ENCODE measurements around the gene HOXC11. TPM values are rescaled to one million over a fixed set of nuclear protein-coding genes. Genes with fewer than 3 reads are reported as not detected.
A peak's percentile ranks its signal among the peaks of the same experiment; 100 is the strongest.

Gene HOXC11
- total RNA-seq, 1 donor from 2014 or later = 1.7 TPM

DNA sequence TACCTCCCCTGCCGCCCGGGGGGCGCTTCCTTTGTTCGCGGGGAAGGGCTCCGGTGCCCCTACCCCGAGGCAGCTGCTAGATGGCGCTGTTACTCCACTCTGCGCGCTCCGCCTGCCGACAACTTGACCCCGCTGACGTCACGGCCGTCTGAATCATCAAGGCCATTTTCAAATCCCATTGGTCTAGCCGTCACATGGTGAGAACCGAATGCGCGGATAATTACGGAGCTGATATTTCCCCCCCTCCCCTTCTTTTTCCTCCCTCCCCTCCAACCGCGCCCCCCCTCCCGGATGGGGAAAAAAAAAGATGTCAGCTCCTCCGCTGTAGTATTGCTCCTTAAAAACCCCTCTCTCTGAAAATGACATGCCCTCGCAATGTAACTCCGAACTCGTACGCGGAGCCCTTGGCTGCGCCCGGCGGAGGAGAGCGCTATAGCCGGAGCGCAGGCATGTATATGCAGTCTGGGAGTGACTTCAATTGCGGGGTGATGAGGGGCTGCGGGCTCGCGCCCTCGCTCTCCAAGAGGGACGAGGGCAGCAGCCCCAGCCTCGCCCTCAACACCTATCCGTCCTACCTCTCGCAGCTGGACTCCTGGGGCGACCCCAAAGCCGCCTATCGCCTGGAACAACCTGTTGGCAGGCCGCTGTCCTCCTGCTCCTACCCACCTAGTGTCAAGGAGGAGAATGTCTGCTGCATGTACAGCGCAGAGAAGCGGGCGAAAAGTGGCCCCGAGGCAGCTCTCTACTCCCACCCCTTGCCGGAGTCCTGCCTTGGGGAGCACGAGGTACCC, 12.2 kb downstream of the HOXC11 start, which contains the start of gene HOXC10:
Gene HOXC10, plus strand, starts transcription at position 246 of the 791 bp plus-strand sequence. Its CDS starts 114 bp downstream, at position 360.
- DNase-seq (ENCODE audit: low spot score) = peak; percentile 94

DNA sequence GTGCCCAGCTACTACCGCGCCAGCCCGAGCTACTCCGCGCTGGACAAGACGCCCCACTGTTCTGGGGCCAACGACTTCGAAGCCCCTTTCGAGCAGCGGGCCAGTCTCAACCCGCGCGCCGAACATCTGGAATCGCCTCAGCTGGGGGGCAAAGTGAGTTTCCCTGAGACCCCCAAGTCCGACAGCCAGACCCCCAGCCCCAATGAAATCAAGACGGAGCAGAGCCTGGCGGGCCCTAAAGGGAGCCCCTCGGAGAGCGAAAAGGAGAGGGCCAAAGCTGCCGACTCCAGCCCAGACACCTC, 12.7 kb downstream of the HOXC11 start:
- no peak for DNase-seq (ENCODE audit: low spot score)

DNA sequence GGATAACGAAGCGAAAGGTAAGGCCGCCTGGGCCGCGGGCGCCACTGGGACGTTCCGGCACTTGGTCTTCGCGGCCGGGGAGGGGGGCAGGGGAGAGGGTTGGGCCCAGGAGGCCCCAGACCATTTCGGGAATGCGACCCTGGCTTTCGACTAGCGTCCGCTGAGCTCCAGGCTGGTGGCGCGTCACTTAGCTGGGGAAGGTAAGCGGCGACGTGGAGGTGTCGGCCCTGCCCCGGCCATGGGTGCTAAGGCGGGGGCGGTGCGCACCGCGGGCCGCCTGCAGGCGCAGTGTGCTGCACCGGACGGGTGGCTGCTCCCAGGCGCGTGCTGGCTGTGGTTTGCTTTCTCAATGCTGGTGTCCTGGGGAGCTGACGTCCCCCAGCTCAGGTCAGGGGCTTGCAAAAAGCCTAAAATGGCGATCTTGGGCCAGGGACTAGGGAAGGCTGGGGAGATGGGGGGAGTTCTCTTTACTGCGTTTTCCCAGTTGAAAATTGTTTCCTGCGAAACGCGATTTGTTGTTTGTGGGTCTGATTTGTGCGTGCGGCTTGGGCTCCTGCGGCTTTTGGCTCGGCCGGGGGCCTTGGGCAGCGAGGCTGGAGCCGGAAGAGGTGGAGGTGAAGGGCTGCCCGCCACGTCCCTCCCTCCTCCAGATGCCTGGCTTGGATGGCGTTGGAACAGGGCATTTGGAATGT, 13.2 kb downstream of the HOXC11 start:
- no peak for DNase-seq (ENCODE audit: low spot score)

GRCh38 chr12:53986686-53987483, 14.0 kb downstream of the HOXC11 start:
- DNase-seq (ENCODE audit: low spot score) = no peak

- DNase-seq (ENCODE audit: low spot score) = no peak
Measured at GRCh38 chr12:53987787-53988230, 14.9 kb downstream of the HOXC11 start.

DNA sequence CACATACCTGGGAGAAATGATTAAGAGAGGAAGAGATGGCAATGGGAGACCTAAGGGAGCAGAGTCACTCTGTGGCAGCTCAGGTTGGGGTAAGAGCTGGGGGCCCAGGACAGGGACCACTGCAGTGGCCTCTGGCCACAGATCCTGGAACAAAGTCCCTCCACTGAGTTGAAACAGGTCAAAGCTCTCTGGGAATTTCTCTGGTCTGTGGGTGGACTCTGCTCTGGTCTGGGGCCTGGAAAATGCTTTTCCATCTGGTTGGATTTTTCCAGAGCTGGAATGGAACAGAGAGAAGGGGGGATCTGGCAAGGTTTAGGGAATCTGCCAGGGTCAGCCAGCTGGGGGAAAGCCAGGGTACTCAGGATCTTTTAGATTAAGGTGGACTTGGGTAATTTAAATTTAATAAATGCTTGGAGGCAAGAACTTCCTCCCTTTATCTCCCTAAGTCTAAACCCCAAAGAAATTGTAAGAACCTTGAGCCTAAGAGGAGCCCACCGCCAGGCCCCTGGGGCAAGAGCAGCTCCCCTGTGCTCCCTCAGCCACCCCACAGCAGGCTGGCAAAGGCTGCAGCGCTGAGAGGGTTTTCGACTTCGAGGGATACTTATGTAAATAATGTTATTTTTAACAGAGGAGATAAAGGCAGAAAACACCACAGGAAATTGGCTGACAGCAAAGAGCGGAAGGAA, 15.8 kb downstream of the HOXC11 start:
- no peak for DNase-seq (ENCODE audit: low spot score)

- no peak for DNase-seq (ENCODE audit: low spot score)
Measured at GRCh38 chr12:53989227-53990113, 16.5 kb downstream of the HOXC11 start.

DNA sequence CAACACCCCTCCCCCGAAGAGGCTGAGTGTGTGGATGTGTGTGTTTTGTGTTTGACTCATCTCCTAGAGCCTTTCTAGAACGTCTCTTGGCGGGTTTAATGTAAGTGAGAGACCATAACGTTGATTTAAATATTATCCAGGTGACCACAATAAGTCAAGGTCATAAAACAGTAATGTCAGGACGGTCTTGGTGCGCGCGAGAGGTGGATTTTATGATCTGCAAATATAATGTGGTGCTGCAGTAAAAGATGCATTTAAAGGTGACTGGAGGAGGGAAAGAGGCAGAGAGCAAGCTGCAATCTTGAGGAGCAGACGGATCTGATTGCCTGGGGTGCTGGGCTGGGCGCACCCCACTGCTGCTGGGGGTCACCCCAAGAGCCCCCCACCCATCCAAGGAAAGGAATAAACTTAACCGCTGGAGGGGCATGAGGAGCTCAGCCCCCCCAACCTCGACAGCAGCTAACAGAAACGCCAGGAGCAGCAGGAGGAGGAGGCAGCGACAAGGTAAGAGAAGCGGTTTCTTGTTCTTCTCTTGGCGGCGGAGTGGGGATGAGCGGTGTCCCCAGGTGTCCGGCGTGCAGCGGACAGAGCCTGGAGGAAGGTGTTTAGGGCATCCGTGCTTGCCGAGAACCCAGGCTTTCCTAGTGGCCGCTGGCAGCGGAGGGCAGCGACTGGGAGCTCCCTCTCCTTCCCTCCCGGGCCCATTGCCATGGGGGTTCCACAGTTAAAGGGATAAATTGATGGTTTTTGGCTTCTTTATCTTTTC, 17.6 kb downstream of the HOXC11 start:
- no peak for DNase-seq (ENCODE audit: low spot score)

DNA sequence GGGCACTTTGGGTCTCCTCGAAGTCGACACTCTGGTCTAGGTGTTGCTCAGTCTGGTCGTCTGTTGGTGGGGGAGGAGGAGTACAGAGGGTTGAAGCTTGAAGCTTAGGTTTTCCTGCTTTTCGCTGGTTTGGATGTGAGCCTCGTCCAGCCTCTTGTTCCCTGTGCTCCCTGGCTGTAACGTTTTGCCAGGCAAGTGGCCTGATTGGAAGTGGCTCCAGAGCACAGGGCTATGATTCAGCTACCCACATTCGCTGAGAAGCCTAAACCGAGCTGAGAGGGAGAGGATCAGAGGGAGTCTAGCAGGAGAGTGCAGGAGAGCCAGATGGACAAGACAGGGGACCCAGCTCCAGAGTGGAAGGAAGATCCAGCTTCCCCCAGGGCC, 18.1 kb downstream of the HOXC11 start:
- DNase-seq (ENCODE audit: low spot score) = no peak

GRCh38 chr12:53992377-53992889, 19.5 kb downstream of the HOXC11 start:
- DNase-seq (ENCODE audit: low spot score) = no peak

DNA sequence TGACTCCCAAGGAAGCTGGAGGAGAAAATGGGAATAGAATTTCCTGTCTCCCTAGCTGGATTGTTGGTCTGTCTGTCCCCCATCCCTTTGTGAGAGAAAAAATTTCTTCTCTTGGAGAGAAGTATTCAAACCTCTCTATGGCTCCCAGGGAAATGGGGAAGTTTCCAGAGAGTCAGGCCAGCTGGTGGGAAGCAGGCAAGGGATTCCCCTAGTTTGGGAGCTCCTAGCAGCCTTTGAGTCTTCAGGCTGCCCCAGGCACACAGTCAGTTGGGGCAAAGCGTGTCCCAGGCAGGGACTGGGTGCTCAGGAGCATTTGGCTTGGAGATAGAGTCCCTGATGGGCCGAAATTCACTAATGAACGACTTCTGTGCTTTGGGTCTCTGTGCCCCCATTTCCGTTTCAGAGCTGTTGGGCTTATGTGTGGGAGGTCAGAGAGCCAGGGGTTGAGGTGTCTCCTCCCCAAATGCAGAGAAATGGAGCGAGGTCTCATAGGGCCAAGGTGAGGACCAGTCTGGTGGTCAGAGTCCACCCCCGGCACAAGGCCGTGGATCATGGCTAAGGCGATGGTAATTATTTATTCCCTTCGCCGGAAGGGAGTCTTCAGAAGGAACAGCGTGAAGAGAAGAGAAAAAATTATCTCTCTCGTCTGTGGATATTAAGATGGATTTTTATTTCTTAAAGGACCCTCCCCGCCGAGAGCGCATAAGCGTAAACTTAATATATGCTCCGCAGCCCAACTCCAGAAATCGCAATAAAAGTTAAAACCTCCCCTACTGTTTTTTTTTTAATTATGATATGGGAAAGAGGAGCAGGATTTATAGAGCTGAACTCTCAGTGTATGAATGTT, 20.5 kb downstream of the HOXC11 start:
- DNase-seq (ENCODE audit: low spot score) = no peak

DNA sequence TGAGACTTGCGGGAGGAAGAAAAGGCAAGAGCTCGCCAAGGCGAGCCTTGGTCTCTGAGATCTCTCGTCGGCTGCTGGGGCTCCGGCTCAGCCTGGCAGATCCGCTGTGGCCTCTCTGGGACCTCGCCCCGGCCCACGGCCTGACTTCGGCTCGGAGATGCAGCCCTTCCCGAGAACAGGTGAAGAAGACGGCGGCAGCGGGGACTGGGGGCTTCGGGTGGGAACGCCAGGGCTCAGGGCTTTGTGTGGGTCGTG, 21.0 kb downstream of the HOXC11 start:
- DNase-seq (ENCODE audit: low spot score) = no peak

DNA sequence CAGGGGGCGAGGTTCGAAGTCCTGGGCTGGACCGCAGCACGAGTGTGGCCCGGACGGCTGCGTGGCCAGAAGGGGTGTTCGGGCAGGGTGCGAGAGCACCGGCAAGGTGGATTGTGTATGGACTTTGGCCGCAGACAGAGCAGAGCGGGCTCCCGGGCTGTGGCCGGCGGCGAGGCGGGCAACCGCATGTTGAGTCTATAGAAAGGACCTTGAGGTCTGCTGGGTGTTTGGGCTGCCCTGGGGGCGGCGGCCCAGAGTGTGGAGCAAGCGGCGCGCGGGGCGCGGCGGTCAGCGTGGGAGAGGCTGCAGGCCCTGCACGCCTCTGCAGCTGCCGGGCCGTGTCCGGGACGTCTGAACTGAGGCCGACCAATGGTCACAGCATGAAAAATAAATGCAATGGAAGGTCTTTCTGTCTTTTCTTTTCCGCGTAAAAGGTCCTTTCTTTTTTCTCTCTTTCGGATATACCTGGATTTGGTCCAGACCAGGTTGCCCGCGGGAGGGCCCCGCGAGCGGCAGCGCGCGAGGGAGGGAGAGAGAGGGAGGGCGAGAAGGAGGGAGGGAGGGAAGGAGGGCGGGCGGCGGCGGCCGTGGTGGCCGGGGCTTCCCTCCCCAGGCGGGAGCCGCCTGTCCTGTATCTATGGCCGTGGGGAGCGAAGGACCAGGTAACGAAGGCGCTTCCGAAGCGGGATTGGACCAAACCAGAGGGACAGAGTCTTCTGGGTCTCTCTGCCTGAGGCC, 21.5 kb downstream of the HOXC11 start:
- no peak for DNase-seq (ENCODE audit: low spot score)

GRCh38 chr12:53995002-53995377, 22.1 kb downstream of the HOXC11 start:
- DNase-seq (ENCODE audit: low spot score) = no peak

DNA sequence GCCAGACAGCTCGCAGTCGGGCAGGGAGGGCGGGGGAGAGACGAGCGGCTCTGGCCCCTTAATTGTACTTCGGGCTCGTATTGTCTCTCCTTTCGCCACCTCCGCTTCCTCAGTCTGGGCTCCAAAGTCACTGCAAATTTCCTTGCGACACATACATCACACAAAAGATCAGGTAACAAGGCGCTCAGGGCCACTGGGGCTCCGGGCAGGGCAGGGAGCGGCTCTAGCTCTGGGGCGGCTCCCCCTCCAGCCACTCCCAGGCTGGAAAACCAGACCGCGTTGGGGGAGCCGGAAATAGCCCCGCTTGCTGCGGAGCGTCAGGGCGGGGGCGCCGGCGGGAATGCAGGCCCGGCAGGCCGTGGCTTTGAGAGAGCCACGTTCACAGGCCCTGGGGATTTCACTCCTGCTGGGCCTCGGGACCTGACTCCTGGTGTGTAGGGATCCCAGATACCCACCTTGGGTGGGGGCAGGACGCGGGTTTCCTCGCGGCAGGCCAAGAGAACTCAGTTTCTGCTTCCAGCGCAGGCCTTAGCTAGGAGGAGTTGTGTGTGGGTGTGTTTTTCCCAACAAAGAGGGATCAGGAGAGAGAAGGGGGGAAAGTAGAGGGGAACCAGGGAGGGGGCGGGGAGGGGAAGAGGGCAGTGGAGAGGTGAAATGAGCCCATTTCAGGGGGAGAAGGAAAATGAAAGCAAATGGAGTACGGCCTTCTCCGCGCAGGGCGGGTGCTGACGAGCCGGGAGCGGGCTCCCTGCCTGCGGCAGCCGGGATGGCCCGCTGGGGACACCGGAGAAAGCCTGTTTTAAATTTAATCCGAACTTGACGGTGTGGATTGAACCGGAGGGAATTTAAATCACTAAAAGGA, 22.7 kb downstream of the HOXC11 start:
- DNase-seq (ENCODE audit: low spot score) = no peak

- no peak for DNase-seq (ENCODE audit: low spot score)
Measured at GRCh38 chr12:53996240-53997203, 23.6 kb downstream of the HOXC11 start.
